ENCODE data around the gene VCL. TPM values are rescaled to one million over a fixed set of nuclear protein-coding genes. Genes with fewer than 3 reads are reported as not detected.
"Not testable (repeated sequence)": the region's sequence is repeated elsewhere in the genome, so short reads cannot be mapped to it uniquely, and the experiment has no call there.

Gene VCL
- total RNA-seq, 1 donor: 513 TPM

GRCh38 chr10:74140553-74140952 is 142.6 kb downstream of the VCL start:
- no peak for TF ChIP-seq CTCF (IDR thresholded peaks at IDR 0.05; ENCODE audit: insufficient read depth, low read depth, low read length)
- no peak for DNase-seq (ENCODE audit: low read depth)
- H3K4me3 ChIP-seq (ENCODE audit: low read depth, low read length): no peak overlapping the region

- no peak for TF ChIP-seq CTCF (IDR thresholded peaks at IDR 0.05; ENCODE audit: insufficient read depth, low read depth, low read length)
- H3K4me3 ChIP-seq (ENCODE audit: low read depth, low read length): no peak overlapping the region
- peak; percentile 92 for DNase-seq (ENCODE audit: low read depth)
These were observed 147.2 kb downstream of the VCL start for GRCh38 chr10:74145133-74145532.

GRCh38 chr10:74146980-74147379 is 149.1 kb downstream of the VCL start:
- not testable (repeated sequence) for DNase-seq (ENCODE audit: low read depth); H3K4me3 ChIP-seq (ENCODE audit: low read depth, low read length)

GRCh38 chr10:74150204-74150989 is 152.5 kb downstream of the VCL start, which contains the start of gene AP3M1:
TSS of gene AP3M1 (minus strand) at chr10:74150828. CDS start at chr10:74138379, 12,449 bp downstream.
- peak within 1 kb of the TSS; percentile 95 for H3K4me3 ChIP-seq (ENCODE audit: low read depth, low read length)
- TF ChIP-seq CTCF (IDR thresholded peaks at IDR 0.05; ENCODE audit: insufficient read depth, low read depth, low read length): no peak
- DNase-seq (ENCODE audit: low read depth): no peak

GRCh38 chr10:74150990-74151878 is 153.3 kb downstream of the VCL start, which contains the start of gene ADK:
TSS of gene ADK (plus strand) at chr10:74151221. CDS start at chr10:74151279, 58 bp downstream.
- H3K4me3 ChIP-seq (ENCODE audit: low read depth, low read length): peak within 1 kb of the TSS; percentile 95
- DNase-seq (ENCODE audit: low read depth): peak; percentile 98
- TF ChIP-seq CTCF (IDR thresholded peaks at IDR 0.05; ENCODE audit: insufficient read depth, low read depth, low read length): no peak

- H3K4me3 ChIP-seq (ENCODE audit: low read depth, low read length): peak overlapping the region; percentile 95
- TF ChIP-seq CTCF (IDR thresholded peaks at IDR 0.05; ENCODE audit: insufficient read depth, low read depth, low read length): no peak
- peak; percentile 21 for DNase-seq (ENCODE audit: low read depth)
These were observed 154.2 kb downstream of the VCL start for GRCh38 chr10:74151879-74152722.
